Mesenteric fat pad (tissue), 1 donor: Measurements from ENCODE around the gene ETV5. TPM values are rescaled to one million over a fixed set of nuclear protein-coding genes. Genes with fewer than 3 reads are reported as not detected.
"Not testable (repeated sequence)": the region's sequence is repeated elsewhere in the genome, so short reads cannot be mapped to it uniquely, and the experiment has no call there.

Experiments used
- DNase-seq: peaks from one replicate; pipeline ENCODE4 v3.0.0-alpha.2; 2020; ENCODE audit warnings: low spot score
- total RNA-seq: library from RNA; stranded (reverse); fragmentation: NEBNext Ultra II Directional; extraction: Animal tissue kit (Norgen Biotek cat#: 25700); gene quantifications from one replicate; pipeline ENCODE4 v1.2.1, GENCODE V29; 2021
- donor health status: DM: yes; HTN: yes; CAD: no.

ETV5 gene
- total RNA-seq, 1 donor from 2014 or later, result 25.0 TPM

DNA sequence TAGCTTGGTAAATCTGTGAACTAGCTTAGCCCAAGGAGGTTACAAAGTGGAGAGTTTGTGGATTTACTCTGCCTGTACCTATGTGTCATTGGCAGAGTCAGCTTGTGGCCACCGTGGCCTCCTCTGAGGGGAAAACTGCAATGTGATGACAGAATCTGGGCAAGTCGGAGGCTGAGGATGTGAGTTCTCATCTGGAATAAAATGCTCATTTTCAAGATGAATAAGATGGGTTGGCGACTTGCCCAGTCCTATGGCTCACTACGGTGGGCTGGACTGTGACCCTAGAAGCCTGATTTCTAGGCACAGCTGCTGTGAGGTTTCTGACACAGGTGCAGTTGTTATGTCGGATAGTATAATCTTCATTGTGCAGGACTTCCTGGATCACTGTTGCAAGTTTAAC is 83.7 kb downstream of the ETV5 start:
- DNase-seq, result no peak

DNA sequence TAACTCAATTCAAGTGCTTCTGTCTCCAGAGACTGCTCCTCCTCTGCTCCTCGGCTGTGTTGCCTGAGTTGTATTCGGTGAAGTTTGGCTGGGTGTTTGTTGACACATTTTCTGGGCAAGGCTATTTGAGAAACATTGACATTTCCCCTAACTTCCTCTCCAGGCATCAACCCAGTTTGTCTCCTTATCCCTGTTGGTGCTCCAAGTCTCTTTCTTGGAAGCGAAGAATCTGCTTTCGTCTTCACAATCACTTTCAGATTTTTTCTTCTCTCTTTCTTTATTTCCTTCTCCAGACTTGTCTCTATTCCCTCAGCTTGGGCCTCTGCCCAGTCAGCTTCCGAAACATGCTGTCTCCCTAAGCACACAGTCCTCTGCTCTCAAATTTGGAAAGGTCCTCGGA is 84.7 kb downstream of the ETV5 start:
- DNase-seq, result no peak

DNA sequence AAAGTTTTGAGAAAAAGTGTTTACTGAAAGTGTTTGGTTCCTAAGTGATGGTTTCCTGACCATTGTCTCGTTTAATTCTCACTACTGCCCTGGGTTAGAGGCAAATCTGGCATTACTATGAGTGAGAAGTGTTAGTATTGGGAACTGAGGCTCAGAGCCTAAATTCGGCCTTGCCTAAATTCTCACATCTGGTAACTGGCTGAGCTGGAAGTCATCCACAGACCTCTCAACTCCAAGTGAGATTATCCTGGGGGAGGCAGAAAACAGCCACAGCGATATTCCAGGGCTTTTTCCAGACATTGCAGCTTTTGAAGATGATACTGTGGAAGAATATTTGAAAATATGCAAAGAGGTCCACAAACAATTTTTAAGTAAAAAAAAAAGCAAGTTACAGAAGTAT is 86.0 kb downstream of the ETV5 start:
- DNase-seq, result no peak

DNA sequence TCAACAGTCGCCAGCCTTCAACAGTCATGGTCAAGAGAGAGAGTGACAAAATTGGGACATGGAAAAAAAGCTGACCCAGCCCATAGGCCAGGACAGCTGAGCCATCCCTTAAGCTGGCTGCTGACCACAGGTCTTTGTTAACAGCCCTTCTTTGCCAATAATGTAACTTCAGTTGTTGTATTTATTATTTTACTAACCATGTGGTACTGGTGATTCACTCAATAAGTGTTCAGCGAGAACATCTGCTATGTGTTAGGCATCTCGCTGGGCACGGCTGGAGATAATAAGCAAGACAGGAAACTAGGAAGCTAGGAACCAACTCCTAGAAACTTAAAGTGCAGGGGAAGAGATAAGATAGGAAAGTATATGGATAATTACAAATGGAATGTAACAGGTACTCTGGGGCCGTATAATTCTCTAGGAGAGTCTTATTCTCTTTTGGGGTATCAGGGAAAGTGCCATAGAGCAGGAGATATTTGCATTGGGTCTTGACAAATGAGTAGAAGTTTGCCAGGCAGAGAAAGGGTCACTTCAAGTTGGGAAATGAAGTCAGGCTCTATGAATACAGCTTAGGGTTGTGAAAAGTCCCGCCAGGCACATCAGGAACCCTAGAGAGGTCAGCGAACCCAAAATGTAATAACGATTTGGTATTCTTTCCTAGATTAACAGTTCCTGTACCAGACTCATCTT is 87.1 kb downstream of the ETV5 start:
- no peak for DNase-seq

DNA sequence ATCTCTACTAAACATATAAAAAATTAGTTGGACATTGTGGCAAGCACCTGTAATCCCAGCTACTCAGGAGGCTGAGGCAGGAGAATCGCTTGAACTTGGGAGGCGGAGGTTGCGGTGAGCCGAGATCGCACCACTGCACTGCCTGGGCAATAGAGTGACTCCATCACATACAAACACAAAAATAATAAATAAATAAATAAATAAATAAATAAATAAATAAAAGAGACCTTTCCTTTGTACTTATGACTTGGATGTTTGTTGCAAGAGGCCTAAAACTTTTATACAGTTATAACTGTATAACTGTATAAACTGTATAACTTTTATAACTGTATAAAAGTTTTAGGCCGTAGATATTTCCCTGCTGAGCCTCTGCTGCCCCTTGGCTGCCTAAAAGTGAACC is 87.6 kb downstream of the ETV5 start:
- not testable (repeated sequence) for DNase-seq

DNA sequence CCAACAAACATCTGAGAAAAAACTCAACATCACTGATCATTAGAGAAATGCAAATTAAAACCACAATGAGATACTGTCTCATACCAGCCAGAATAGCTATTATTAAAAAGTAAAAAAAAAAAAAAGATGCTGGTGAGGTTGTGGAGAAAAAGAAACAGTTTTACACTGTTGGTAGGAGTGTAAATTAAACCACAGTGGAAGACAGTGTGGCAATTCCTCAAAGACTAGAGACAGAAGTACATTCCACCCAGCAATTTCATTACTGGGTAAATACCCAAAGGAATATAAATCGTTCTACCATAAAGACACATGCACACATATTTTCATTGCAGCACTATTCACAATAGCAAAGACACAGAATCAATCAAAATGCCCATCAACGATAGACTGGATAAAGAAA is 89.6 kb downstream of the ETV5 start:
- DNase-seq, result not testable (repeated sequence)

DNA sequence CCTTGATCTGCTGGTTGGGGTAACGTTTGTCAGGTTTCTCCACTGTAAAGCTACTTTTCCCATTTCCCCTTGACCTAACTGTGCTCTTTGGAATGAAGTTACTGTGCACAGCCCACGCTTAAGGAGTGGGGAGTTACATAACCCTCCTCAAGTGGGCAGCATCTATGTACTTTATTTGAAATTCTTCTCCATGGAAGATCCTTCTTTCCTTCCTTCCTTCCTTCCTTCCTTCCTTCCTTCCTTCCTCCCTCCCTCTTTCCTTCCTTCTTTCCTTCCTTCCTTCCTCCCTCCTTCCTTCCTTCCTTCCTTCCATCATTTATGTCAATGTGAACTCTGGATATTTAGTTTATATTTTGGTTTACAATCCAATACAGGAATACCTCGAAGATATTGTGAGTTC is 94.0 kb downstream of the ETV5 start:
- no peak for DNase-seq

DNA sequence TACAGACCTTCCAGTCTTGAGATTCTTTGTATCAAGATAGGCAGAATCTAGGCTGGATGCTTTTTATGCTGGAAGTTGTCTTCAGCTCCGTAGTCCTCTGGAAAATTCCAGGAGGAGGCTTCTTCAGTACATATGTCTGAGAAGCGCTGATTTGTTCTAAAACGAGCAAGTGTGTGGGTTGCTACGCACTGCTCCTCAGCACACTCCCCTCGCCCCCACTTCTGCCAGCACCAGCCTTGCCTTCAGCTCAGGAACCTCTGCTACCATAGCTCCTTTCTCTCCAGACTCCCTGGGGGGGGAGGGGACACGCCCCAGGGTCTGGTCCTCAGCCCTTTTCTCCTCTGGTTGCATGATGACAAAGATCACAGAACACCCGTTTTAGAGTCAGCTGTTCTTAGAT is 95.6 kb downstream of the ETV5 start:
- DNase-seq, result no peak

DNA sequence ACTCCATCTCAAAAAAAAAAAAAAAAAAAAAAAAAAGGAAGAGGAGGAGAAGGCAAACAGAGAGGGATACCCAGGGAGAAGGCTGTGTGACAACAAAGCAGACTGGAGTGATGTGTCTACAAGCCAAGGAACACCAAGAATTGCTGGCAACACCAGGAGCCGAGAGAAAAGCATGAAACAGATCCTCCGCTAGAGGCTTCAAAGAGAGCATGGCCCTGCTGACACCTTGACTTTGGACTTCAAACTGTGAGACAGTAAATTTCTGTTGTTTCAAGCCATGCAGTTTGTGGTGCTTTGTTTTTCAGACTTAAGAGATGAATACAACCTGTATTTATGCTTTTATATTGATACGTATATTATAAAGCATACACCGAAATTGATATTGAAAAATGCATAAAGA is 96.8 kb downstream of the ETV5 start:
- no peak for DNase-seq

DNA sequence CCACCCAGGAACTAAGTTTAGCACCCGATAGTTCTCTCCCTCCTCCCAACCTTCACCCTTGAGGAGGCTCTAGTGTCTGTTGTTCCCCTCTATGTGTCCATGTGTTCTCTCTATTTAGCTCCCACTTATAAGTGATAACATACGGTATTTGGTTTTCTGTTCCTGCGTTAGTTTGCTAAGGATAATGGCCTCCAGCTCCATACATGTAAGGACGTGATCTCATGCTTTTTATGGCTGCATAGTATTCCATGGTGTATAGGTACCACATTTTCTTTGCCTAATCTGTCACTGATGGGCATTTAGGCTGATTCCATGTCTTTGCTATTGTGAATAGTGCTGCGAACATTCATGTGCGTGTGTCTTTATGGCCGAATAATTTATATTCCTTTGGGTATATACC is 104.2 kb downstream of the ETV5 start:
- DNase-seq, result no peak

DNA sequence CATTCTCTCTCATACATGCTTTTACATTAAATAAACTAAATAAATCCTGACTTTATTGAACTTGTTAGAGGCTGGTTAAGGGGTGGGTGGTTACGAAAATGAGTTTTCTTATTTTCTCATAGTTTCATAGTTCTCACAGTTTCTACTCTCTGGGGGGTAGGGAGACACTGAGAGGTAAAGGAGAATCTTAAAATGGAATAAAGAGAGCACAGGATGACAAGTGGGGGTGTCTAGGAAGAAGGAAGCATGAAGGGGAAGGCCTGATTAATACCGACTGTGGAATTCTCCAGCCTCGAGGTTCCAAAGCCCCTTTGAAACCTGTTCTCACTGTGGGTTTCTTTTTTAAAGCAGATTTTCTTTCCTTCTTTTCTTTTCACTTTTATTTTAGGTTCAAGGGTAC is 104.7 kb downstream of the ETV5 start:
- no peak for DNase-seq

DNA sequence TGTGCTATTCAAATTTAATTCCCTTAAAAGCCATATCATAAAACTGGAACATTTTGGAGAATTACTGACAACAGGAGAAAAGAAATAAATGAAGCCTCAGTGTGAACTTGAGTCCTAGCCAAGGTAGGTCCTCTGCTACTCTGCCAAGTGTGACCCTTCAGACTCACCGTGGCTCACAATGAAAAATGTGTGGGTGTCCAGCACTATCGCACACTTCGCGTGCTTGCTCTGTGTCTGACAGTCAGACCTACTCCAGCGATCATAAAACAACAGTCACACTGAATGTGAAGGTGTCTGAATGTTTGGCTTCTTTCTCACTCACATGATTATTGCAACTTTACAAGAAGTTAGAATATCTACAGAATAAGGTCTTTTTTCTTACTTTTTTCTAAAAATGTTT is 105.3 kb downstream of the ETV5 start:
- no peak for DNase-seq

DNA sequence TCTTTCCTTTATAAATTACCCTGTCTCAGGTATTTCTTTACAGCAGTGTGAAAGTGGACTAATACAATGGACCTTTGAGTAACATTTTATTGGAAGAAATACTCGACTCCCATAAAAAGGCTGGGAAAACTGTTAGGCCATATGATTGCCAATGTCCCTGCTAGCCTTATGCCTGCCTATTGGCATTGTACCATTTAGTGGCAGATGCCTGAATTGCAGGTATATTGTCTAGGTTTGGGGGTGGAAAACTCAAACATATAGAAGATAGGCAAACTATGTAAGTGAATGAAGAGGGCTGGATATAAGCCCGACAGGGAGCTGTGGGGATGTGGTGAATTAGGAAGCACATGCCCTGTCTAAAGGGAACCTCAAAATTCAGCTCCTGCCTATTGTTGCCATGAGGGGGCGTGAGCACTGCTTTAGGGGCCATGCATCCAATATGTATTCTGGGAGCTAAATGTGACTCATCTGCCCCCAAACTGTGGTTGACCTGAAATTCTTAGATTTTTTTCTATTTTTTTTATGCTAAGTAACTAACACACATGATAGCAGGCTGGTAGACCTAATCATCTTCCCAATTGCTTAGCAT is 105.9 kb downstream of the ETV5 start:
- DNase-seq, result no peak

DNA sequence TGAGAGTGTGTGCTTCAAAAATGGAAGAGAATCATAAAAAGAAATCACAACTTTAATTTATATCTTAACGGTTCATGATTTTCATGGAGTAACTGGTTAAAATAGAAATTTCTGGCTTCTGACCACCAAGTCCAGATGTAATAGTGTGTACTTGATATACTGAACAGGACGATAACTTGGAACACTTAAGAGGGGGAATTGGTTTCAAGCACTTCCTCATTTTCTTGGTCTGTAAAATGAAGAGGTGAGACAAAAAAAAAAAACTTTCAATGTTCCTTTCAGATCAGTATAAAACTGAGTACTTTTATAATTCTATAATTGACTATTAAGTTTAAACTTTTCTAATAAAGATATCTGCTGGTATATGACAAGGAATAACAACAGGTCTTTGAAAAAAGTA is 107.0 kb downstream of the ETV5 start:
- no peak for DNase-seq

DNA sequence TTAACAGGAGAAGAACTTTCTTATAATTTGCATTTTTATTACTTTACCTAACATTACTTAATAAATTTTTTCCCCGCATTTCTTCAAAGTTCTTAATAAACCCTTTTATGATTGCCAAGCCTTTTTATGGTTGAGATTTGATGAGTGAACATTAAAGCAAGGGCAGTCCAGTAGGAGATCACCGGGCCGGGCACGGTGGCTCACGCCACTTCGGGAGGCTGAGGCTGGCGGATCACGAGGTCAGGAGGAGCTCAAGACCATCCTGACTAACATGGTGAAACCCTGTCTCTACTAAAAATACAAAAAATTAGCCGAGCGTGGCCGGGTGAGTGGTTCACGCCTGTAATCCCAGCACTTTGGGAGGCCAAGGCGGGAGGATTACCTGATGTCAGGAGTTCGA is 109.7 kb downstream of the ETV5 start:
- DNase-seq, result no peak

DNA sequence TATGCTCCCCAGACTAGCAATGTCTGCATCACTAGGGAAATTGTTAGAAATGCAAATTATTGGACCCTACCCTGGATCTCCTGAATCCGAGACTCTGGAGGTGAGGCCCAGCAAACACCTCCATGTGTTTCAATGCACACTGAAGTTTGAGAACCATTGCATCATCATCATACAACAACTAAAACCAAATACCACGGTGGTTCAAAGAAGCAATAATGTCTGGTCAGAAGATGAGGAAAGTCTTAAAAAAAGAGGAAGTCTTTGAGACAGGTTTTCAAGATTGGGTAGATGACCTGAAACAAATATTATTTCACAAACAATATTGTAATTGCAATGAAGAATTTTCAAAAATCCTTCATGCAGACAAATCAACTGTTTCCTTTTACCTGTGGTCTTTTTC is 110.8 kb downstream of the ETV5 start:
- DNase-seq, result no peak

DNA sequence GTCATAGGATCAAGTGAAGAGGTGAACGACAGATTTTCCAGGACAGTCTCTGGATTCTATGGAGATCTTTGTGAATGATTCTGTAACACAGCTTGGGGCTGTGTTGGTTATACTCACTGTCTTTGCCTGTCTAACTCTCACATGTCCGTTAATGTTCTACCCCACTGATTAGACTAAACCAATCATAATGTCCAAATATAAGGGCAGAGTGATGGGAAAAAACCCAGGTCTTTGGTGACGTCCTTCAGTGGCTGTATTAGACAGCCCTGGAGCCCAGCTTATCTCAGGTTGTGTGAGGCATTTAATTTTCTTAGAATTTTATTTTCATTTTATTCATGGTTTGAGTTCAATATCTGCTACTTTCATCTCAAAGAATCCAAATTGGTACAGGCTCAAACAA is 111.8 kb downstream of the ETV5 start:
- DNase-seq, result no peak

Other genes starting within 250 kb of the ETV5 start
- 117 TPM for gene TRA2B, start 171.1 kb downstream of the ETV5 start, total RNA-seq